ENCODE results near the gene ARL8A.
A peak's percentile ranks its signal among the peaks of the same experiment; 100 is the strongest.
"Not testable (repeated sequence)": the region's sequence is repeated elsewhere in the genome, so short reads cannot be mapped to it uniquely, and the experiment has no call there.

ARL8A gene

GRCh38 chr1:202145068-202145743 is 669 bp upstream of the ARL8A start:
- no peak for DNase-seq (ENCODE audit: low read depth)
- TF ChIP-seq CTCF (conservative IDR thresholded peaks at IDR 0.05; ENCODE audit: control insufficient read depth, insufficient read depth, low read depth, low read length): no peak
- peak overlapping the region; percentile 50 for H3K4me3 ChIP-seq (ENCODE audit: control insufficient read depth, low read depth, low read length)

- DNase-seq (ENCODE audit: low read depth): no peak
- peak overlapping the region; percentile 76 for H3K4me3 ChIP-seq (ENCODE audit: control insufficient read depth, low read depth, low read length)
- TF ChIP-seq CTCF (conservative IDR thresholded peaks at IDR 0.05; ENCODE audit: control insufficient read depth, insufficient read depth, low read depth, low read length): no peak
These were observed 652 bp downstream of the ARL8A start for GRCh38 chr1:202143768-202144401.

GRCh38 chr1:202143011-202143767 is 1.3 kb downstream of the ARL8A start:
- peak overlapping the region; percentile 76 for H3K4me3 ChIP-seq (ENCODE audit: control insufficient read depth, low read depth, low read length)
- TF ChIP-seq CTCF (conservative IDR thresholded peaks at IDR 0.05; ENCODE audit: control insufficient read depth, insufficient read depth, low read depth, low read length): no peak
- DNase-seq (ENCODE audit: low read depth): no peak

- not testable (repeated sequence) for H3K4me3 ChIP-seq (ENCODE audit: control insufficient read depth, low read depth, low read length)
These were observed 3.1 kb downstream of the ARL8A start for GRCh38 chr1:202141468-202141867.

GRCh38 chr1:202140833-202141232 is 3.7 kb downstream of the ARL8A start:
- H3K4me3 ChIP-seq (ENCODE audit: control insufficient read depth, low read depth, low read length): no peak overlapping the region
- no peak for DNase-seq (ENCODE audit: low read depth)
- no peak for TF ChIP-seq CTCF (conservative IDR thresholded peaks at IDR 0.05; ENCODE audit: control insufficient read depth, insufficient read depth, low read depth, low read length)

More at GRCh38 chr1:202141468-202141867, 3.1 kb downstream of the ARL8A start:
- not testable (repeated sequence) for DNase-seq (ENCODE audit: low read depth)

- peak; percentile 86 for TF ChIP-seq CTCF (conservative IDR thresholded peaks at IDR 0.05; ENCODE audit: control insufficient read depth, insufficient read depth, low read depth, low read length)
- peak; percentile 64 for DNase-seq (ENCODE audit: low read depth)
- no peak overlapping the region for H3K4me3 ChIP-seq (ENCODE audit: control insufficient read depth, low read depth, low read length)
These were observed 9.3 kb downstream of the ARL8A start for GRCh38 chr1:202135221-202135721.
